ENCODE results near the gene AP3S2.

Gene AP3S2

DNA sequence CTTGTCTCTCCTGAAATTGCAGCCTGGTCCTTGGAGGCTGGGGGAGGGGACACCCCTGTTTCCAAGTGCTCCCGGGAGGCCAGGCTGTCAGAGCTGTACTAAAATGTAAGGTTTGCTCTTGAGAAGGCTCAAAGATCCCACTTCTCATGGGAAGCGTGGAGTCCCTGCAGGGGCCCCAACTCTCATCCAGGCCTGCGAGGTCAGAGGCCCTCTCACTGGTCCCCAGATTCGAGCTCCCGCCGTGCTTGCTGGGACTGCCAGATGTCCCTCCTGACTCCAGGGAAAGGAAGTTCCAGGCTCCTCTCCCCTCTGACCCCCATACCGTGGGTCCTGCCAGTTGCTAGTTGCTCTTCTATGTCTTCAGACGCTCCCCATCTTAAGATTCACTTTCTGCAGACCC lies 64.6 kb downstream of the AP3S2 start:
- no peak overlapping the region for H3K9ac ChIP-seq (ENCODE audit: low read length)
- no peaks in the 10 kb centered on the region for H3K9me3 ChIP-seq (ENCODE audit: low read length)
- H3K27ac ChIP-seq (ENCODE audit: low read depth, low read length): no peak overlapping the region

DNA sequence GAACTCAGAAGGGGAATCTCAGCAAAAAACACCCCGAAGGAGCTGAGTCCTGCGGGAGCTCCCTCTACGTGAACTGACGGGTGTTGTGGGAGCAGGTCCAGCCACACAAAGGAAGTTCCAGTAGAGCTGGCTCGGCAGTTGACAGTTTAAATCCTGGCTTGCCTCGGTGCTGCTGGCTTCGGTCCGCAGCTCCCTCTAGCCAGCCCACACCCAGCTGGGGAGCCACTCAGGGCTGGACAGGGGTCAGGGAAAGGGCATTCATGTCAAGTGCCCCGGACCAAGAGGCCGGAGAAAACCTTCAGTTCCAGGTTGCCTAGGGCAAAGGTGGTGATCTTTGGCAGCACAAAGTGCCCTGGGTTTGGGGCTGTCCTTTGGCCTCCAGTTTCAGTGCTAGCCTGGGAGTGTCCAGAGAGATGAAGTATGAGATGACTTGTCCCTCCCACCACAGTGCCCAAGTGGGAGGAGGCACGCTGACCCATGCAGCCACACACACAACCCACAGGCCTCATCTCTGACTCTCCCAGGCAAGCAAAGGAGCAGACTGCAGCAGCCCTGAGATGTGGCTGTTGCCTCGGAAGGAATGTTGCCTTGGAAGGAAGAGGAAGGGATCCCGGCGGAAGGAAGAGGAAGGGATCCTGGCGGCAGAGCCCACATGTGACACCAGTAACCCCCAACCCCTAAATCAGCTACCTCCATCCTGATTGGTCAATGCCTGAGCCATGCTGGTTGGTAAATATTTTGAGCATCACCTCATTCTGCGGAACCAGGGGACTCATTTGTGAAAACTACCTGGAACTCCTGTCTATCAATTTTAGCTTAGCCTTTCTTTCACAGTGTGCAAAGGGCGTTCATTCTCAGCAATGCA lies 65.3 kb downstream of the AP3S2 start:
- H3K9me3 ChIP-seq (ENCODE audit: low read length): no peaks in the 10 kb centered on the region
- no peak overlapping the region for H3K9ac ChIP-seq (ENCODE audit: low read length)
- peaks cover 12% of the 10 kb centered on the region for H3K4me1 ChIP-seq (ENCODE audit: insufficient read depth, low read length)
- H3K36me3 ChIP-seq (ENCODE audit: insufficient read depth, low read length): peaks cover 10% of the 10 kb centered on the region
- H3K27me3 ChIP-seq (ENCODE audit: control insufficient read depth in 1 of 2, insufficient read depth in 2 of 2, low read length in 2 of 2): no peaks in the 10 kb centered on the region
- no peak overlapping the region for H3K4me3 ChIP-seq (ENCODE audit: low read depth in 1 of 2, low read length in 2 of 2)
- H3K27ac ChIP-seq (ENCODE audit: low read depth, low read length): peak overlapping the region; percentile 21

More for the DNA sequence above, 64.6 kb downstream of the AP3S2 start:
- Histone ChIP-seq H3K4me1 (ENCODE audit: insufficient read depth, low read length) (peaks cover 12% of the 10 kb centered on the region), H3K27me3 (ENCODE audit: control insufficient read depth in 1 of 2, insufficient read depth in 2 of 2, low read length in 2 of 2) (no peaks in the 10 kb centered on the region), H3K36me3 (ENCODE audit: insufficient read depth, low read length) (peaks cover 17% of the 10 kb centered on the region), H3K4me3 (ENCODE audit: low read depth in 1 of 2, low read length in 2 of 2) (no peak overlapping the region)

DNA sequence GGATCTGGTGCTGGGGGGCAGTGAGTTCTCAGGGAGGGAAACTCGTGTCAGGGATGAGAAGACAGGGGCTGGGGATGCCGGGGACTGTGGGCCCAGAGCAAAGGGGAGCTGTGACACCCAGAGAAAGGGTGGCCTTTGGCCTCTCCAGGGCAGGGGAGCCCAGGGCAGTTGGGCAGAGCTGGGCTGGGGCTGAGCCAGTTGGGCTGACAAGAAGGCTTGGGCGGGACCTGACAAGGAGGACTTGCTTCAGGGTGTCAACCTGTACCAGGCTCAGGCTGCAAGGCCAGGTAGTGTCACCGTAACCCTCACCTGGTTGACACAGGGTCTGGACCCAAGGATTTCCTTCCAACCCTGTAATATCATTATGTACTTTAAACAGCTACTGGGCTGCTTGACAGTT lies 66.0 kb downstream of the AP3S2 start:
- no peak overlapping the region for H3K27ac ChIP-seq (ENCODE audit: low read depth, low read length)
- H3K9ac ChIP-seq (ENCODE audit: low read length): no peak overlapping the region
- peaks cover 4% of the 10 kb centered on the region for H3K36me3 ChIP-seq (ENCODE audit: insufficient read depth, low read length)
- H3K4me1 ChIP-seq (ENCODE audit: insufficient read depth, low read length): peaks cover 12% of the 10 kb centered on the region
- H3K9me3 ChIP-seq (ENCODE audit: low read length): no peaks in the 10 kb centered on the region
- no peak overlapping the region for H3K4me3 ChIP-seq (ENCODE audit: low read depth in 1 of 2, low read length in 2 of 2)
- no peaks in the 10 kb centered on the region for H3K27me3 ChIP-seq (ENCODE audit: control insufficient read depth in 1 of 2, insufficient read depth in 2 of 2, low read length in 2 of 2)

DNA sequence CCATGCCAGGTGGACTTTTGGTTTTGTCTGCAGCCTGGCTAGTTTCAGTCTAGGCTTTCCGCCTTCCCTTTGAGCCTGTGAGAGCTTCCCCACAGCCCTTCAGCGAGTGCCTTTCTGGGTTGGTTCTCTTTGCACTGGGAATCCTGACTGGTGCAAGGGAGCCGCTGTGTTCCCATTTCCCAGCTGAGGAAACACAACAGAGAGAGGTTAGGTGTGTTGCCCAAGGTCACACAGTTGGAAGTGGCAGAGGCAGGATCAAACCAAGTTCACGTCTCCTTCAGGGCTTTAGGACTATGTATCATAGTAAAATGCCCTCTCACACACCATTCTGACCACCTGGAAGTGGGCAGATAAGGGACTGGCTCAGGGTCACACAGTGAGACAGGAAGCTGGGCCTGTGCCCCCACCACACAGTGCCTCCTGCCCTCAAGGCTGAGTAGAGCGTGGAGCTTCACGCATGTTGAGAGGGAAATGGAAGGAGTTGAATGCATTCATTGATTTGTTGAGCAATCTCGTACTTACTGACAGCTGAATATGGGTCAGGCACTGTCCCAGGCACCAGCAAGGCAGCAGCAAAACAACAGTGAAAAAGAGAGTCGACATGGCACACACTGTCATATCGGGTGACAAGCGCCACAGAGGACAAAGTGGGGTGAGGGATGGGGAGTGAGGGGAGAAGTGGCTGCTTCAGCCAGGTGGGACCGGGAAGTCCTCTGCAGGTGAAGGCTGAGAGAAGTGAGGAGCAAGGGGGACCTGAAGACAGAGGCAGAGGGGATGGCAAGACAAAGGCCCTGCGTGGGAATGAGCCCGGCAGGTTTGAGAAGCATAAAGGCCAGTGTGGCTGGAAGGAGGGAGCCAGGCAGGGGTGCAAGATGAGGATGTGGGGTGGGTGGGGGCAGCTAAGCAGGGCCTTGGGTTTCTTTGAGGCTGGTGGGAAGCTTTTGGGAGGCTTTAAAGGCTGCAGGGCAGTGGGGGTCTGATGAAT lies 66.8 kb downstream of the AP3S2 start:
- Histone ChIP-seq H3K9ac (ENCODE audit: low read length) (no peak overlapping the region), H3K27ac (ENCODE audit: low read depth, low read length) (no peak overlapping the region), H3K9me3 (ENCODE audit: low read length) (no peaks in the 10 kb centered on the region), H3K4me3 (ENCODE audit: low read depth in 1 of 2, low read length in 2 of 2) (no peak overlapping the region), H3K4me1 (ENCODE audit: insufficient read depth, low read length) (peaks cover 12% of the 10 kb centered on the region), H3K36me3 (ENCODE audit: insufficient read depth, low read length) (no peaks in the 10 kb centered on the region), H3K27me3 (ENCODE audit: control insufficient read depth in 1 of 2, insufficient read depth in 2 of 2, low read length in 2 of 2) (peaks cover 0 to 6% of the 10 kb centered on the region in 2 donors)

DNA sequence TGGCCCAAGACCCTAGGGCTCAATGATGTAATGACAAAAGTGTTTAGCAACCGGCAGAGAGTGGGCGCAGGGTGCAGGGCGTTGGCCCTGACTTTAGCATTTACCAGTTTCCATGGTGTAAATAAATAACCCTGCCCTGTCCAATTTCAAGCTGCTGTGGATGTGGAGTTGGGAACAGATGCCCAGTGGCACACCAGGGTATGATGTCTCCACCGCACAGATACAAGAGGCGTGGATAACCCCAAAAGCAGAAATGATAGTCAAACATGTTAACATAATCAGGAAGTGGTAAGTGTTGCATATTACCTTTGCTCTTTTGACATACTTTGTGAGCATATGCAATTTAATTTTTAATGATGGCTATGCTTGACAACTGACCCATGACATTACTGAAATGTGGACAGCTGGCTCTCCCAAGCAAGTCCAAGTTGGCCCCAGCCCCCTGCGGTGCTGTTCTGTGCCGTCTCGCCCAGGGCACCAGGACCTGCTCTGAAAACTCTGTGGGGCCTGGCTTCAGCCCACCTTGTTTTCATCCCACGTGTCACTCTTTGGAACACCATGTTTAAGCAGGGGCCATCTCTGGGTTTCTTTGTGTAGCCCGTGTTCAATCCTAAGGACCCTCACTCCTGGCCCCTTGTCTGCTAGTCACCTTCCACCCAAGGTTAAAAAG lies 68.4 kb downstream of the AP3S2 start:
- Histone ChIP-seq H3K9ac (ENCODE audit: low read length) (no peak overlapping the region), H3K4me1 (ENCODE audit: insufficient read depth, low read length) (peaks cover 12% of the 10 kb centered on the region), H3K27ac (ENCODE audit: low read depth, low read length) (no peak overlapping the region), H3K4me3 (ENCODE audit: low read depth in 1 of 2, low read length in 2 of 2) (no peak overlapping the region), H3K27me3 (ENCODE audit: control insufficient read depth in 1 of 2, insufficient read depth in 2 of 2, low read length in 2 of 2) (peaks cover 0 to 7% of the 10 kb centered on the region in 2 donors), H3K9me3 (ENCODE audit: low read length) (no peaks in the 10 kb centered on the region), H3K36me3 (ENCODE audit: insufficient read depth, low read length) (no peaks in the 10 kb centered on the region)

DNA sequence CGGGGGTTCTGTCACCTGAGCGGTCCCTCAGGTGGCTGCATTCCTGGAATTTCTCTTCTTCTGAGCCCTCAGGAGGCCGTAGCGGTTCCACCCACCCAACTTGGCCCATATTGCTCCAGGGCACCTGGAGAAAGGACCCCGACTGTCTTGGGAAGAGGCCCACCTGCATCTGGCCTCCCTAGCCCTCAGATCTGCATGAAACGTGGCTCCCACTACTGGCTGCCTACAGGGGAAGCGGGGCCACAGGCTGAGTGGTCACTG lies 69.3 kb downstream of the AP3S2 start:
- H3K27me3 ChIP-seq (ENCODE audit: control insufficient read depth in 1 of 2, insufficient read depth in 2 of 2, low read length in 2 of 2): peaks cover 0 to 7% of the 10 kb centered on the region in 2 donors
- H3K4me3 ChIP-seq (ENCODE audit: low read depth in 1 of 2, low read length in 2 of 2): no peak overlapping the region
- H3K4me1 ChIP-seq (ENCODE audit: insufficient read depth, low read length): peaks cover 12% of the 10 kb centered on the region
- no peaks in the 10 kb centered on the region for H3K9me3 ChIP-seq (ENCODE audit: low read length)
- no peak overlapping the region for H3K27ac ChIP-seq (ENCODE audit: low read depth, low read length)
- H3K36me3 ChIP-seq (ENCODE audit: insufficient read depth, low read length): no peaks in the 10 kb centered on the region
- no peak overlapping the region for H3K9ac ChIP-seq (ENCODE audit: low read length)

DNA sequence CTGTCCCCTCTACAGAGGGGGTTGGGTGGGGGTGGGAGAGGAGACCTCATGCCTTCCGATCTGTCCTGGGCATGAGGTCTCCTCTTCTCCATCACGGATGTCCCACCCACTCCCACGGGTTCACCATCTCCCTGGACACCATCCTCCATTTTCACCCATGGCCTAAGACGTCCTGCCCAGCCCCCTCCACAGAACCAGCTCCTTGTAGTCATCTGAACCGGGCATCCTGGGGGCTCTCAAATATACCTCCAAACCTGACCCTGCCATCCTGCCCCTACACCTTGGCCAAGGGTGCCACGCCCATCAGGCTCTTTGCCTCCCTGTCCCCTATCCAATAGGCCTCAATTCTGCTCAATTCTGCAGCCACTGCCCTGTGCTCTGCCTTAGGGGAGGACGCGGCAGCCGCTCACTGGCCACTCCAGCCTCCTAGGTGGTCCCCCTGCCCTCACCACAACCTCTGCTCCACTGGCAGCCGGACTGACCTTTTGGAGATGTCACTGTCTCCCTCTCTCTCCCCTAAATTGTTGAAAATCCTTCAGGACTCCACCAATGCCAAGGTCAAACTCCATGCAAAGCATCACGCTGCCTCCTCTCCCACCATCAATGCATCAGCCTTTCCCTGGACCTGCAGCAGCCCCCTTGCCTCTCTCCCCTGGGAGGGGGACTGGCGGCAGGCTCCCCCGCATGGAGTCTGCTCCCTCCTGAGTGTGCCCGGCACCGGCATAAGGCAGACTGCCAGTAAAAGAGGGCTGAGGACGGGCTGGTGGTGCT lies 69.8 kb downstream of the AP3S2 start:
- H3K27ac ChIP-seq (ENCODE audit: low read depth, low read length): no peak overlapping the region

DNA sequence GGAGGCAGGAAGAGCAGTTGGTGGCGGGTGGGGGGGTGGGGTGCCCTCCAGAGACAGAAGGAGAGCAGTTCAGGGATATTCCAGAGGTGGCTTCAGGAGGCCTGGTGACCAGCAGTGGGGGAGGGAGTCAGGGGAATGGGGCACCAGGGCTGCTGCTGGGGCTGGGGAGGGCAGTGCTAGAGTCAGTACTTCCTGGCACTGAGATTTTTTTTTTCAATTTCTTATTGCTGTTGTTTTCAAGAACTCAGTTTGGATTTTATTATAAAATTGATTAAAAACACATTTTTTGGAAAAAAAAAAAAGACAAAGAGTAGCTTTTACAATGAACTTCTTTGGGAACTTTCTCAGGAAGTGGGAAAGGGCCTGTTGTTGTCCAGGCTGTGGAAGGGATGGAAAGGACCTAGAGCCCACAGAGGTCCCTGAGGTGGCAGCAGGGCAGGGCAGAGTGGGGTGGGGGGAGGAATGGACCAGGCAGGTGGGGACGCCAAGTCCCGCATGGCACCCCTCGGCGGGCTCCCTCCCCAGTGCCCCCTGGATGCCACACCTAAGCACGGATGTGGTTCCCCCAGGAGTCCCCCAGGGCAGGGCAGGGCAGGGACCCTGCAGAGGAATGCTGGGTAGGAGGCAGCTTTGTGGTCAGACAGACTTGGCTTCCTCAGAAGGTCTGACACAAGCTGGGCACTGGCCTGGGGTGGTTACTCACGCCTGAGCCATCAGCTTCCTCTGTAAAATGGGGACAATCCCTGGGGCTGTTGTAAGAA lies 70.7 kb downstream of the AP3S2 start:
- no peak overlapping the region for H3K27ac ChIP-seq (ENCODE audit: low read depth, low read length)
- H3K4me1 ChIP-seq (ENCODE audit: insufficient read depth, low read length): peaks cover 3% of the 10 kb centered on the region
- no peak overlapping the region for H3K9ac ChIP-seq (ENCODE audit: low read length)
- H3K36me3 ChIP-seq (ENCODE audit: insufficient read depth, low read length): no peaks in the 10 kb centered on the region
- H3K9me3 ChIP-seq (ENCODE audit: low read length): no peaks in the 10 kb centered on the region
- H3K4me3 ChIP-seq (ENCODE audit: low read depth in 1 of 2, low read length in 2 of 2): no peak overlapping the region
- peaks cover 0 to 7% of the 10 kb centered on the region in 2 donors for H3K27me3 ChIP-seq (ENCODE audit: control insufficient read depth in 1 of 2, insufficient read depth in 2 of 2, low read length in 2 of 2)

More for the DNA sequence above, 69.8 kb downstream of the AP3S2 start:
- H3K36me3 ChIP-seq (ENCODE audit: insufficient read depth, low read length): no peaks in the 10 kb centered on the region
- peaks cover 0 to 7% of the 10 kb centered on the region in 2 donors for H3K27me3 ChIP-seq (ENCODE audit: control insufficient read depth in 1 of 2, insufficient read depth in 2 of 2, low read length in 2 of 2)
- H3K9ac ChIP-seq (ENCODE audit: low read length): no peak overlapping the region
- H3K4me3 ChIP-seq (ENCODE audit: low read depth in 1 of 2, low read length in 2 of 2): no peak overlapping the region
- no peaks in the 10 kb centered on the region for H3K9me3 ChIP-seq (ENCODE audit: low read length)
- H3K4me1 ChIP-seq (ENCODE audit: insufficient read depth, low read length): peaks cover 12% of the 10 kb centered on the region

DNA sequence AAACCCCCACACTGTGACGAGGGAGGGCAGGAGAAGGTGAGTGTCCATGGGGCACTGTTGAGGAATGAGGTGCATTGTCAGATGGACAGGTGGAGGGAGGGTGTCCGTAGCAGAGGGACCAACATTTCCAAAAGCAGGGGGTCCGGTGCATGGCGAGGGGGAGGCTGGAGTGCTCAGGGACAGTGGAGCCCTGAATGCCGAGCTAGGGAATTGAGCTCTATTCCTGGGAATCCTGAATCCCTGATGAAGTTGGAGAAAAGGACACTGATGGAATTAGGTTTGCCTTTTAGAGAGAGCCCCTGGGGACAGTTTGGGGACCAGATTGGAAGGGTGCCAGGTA lies 71.2 kb downstream of the AP3S2 start:
- Histone ChIP-seq H3K4me1 (ENCODE audit: insufficient read depth, low read length) (no peaks in the 10 kb centered on the region), H3K27me3 (ENCODE audit: control insufficient read depth in 1 of 2, insufficient read depth in 2 of 2, low read length in 2 of 2) (peaks cover 0 to 7% of the 10 kb centered on the region in 2 donors), H3K9me3 (ENCODE audit: low read length) (no peaks in the 10 kb centered on the region), H3K36me3 (ENCODE audit: insufficient read depth, low read length) (no peaks in the 10 kb centered on the region), H3K27ac (ENCODE audit: low read depth, low read length) (no peak overlapping the region), H3K9ac (ENCODE audit: low read length) (no peak overlapping the region), H3K4me3 (ENCODE audit: low read depth in 1 of 2, low read length in 2 of 2) (no peak overlapping the region)

DNA sequence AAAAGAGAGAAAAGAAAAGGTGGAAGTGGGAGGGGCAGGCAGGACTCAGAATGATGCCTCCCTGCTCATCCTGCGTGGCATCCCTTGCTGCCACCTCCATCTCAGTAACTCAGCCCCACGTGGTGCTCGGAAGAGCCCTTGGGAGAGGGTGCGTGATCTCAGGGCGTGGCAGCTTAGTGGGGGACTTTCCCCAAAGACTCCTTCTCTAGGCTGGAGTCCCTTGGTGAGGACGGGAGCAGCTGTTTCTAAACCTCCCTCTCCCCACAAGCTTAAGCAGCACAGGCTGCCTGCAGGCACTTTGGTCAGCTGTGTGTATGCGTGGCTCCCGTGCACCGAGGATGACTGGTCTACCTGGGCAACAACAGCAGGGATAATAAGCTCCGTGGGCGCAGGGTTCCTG lies 71.8 kb downstream of the AP3S2 start:
- Histone ChIP-seq H3K36me3 (ENCODE audit: insufficient read depth, low read length) (no peaks in the 10 kb centered on the region), H3K4me3 (ENCODE audit: low read depth in 1 of 2, low read length in 2 of 2) (no peak overlapping the region), H3K27me3 (ENCODE audit: control insufficient read depth in 1 of 2, insufficient read depth in 2 of 2, low read length in 2 of 2) (peaks cover 0 to 7% of the 10 kb centered on the region in 2 donors), H3K9ac (ENCODE audit: low read length) (no peak overlapping the region), H3K27ac (ENCODE audit: low read depth, low read length) (no peak overlapping the region), H3K9me3 (ENCODE audit: low read length) (no peaks in the 10 kb centered on the region), H3K4me1 (ENCODE audit: insufficient read depth, low read length) (no peaks in the 10 kb centered on the region)

All from muscle layer of colon (tissue), 2 donors.